ENCODE measurements around the gene ZNF644.

DNA sequence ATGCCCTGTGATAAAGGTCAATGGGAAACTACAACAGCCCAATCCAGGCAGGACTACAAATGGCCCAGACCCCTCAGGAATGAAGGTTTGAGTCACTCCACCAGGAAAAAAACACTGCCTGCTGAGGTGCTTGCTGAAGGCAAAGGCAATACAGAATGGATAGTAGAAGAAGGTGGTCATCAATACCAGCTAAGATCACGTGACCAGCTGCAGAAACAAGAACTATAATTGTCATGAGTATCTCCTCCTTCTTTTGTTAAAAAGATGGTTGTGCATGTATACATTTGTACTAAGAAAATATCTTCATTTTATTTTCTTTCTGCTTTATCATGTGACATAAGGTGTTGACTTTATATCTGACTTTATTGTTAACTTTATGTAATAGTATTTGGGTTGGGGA is 23.4 kb upstream of the ZNF644 start:
- no peak for TF ChIP-seq POLR2A (IDR thresholded peaks at IDR 0.05)
- TF ChIP-seq, protein P1, sequence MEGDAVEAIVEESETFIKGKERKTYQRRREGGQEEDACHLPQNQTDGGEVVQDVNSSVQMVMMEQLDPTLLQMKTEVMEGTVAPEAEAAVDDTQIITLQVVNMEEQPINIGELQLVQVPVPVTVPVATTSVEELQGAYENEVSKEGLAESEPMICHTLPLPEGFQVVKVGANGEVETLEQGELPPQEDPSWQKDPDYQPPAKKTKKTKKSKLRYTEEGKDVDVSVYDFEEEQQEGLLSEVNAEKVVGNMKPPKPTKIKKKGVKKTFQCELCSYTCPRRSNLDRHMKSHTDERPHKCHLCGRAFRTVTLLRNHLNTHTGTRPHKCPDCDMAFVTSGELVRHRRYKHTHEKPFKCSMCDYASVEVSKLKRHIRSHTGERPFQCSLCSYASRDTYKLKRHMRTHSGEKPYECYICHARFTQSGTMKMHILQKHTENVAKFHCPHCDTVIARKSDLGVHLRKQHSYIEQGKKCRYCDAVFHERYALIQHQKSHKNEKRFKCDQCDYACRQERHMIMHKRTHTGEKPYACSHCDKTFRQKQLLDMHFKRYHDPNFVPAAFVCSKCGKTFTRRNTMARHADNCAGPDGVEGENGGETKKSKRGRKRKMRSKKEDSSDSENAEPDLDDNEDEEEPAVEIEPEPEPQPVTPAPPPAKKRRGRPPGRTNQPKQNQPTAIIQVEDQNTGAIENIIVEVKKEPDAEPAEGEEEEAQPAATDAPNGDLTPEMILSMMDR (IDR thresholded peaks at IDR 0.05), result no peak
- no peak for TF ChIP-seq EP300 (IDR thresholded peaks at IDR 0.05)
